ENCODE measurements around the gene NCKIPSD. TPM values are rescaled to one million over a fixed set of nuclear protein-coding genes. Genes with fewer than 3 reads are reported as not detected.
A peak's percentile ranks its signal among the peaks of the same experiment; 100 is the strongest.

The NCKIPSD gene
- total RNA-seq, 8 experiments from 2014 or later, result 9.8 to 22.4 (median 13.6) TPM

DNA sequence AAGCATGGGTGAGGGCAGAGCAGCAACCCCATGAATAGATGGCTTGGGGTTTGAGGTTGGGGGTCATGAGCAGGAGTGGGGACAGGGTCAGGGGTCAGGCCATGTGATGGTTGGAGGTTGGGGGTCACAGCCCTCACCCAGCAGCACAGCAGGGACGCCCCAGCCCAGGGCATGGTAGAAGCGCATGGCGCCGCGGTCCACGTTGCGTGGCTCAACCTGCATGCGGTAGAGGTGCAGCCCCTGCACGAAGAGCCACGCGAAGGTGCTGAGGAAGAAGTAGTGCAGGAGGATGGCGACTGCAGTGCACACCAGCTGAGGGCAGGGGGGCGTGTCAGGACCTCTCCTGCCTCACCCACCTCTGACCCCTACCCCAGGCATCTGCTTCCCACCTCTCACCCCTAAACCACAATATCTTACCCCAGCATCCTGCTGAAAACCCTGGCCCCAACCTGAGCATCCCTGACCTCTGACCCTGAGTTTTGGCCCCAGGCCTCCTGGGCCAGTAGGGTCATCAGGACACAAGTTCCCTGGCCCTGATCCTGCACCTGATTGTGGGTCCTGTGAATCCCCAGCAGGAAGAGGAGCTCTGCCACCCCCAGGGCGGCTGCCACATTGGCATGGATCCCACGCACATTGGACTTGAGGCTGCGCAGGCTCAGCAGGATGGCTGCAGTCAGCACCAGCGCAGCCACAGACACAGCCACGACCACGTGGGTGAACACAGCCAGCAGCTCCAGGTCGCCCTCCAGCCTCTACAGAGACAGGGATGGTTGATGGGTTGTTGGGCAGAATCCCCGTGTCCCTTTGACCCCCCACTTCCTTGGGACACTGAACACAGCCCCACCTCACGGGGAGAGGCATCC, 40.6 kb downstream of the NCKIPSD start:
- H3K4me3 ChIP-seq, result no peak overlapping the region
- WGBS, 10 experiments, result 48 to 92% (median 80%) methylated on average over 1 to 9 of the region's 22 CpGs; no CpG with 5 or more reads in 7 of the 10 experiments
- no peak overlapping the region for H3K27ac ChIP-seq
- no peaks in the 10 kb centered on the region for H3K4me1 ChIP-seq (replicated peaks in 1 of 2)
- in situ Hi-C loops (cut with MboI; ENCODE audit: low pct_unique_long_range_greater_than_20kb in 2 of 9, low sequenced_read_pairs in 9 of 9, unreplicated experiment in 9 of 9), result no loop called here
- no peak for ATAC-seq (replicated peaks in 6 of 8)

GRCh38 chr3:48642605-48643004, 43.1 kb downstream of the NCKIPSD start:
- in situ Hi-C loops (cut with MboI; ENCODE audit: low pct_unique_long_range_greater_than_20kb in 2 of 9, low sequenced_read_pairs in 9 of 9, unreplicated experiment in 9 of 9), result no loop called here
- WGBS, 10 experiments, result 83 to 100% (median 95%) methylated on average over 2 to 5 of the region's 12 CpGs; no CpG with 5 or more reads in 6 of the 10 experiments
- no peak overlapping the region for H3K4me3 ChIP-seq
- H3K4me1 ChIP-seq (replicated peaks in 1 of 2), result no peaks in the 10 kb centered on the region
- peak in 1 of 8 experiments; percentile 23 for ATAC-seq (replicated peaks in 6 of 8)
- no peak overlapping the region for H3K27ac ChIP-seq

GRCh38 chr3:48641396-48641795, 44.3 kb downstream of the NCKIPSD start:
- Histone ChIP-seq H3K27ac (no peak overlapping the region), H3K4me3 (no peak overlapping the region), H3K4me1 (replicated peaks in 1 of 2) (peaks cover 2% of the 10 kb centered on the region in 2 donors)
- in situ Hi-C loops (cut with MboI; ENCODE audit: low pct_unique_long_range_greater_than_20kb in 2 of 9, low sequenced_read_pairs in 9 of 9, unreplicated experiment in 9 of 9), result no loop called here
- WGBS, 10 experiments, result 47 to 100% (median 96%) methylated on average over 1 to 2 of the region's 3 CpGs; no CpG with 5 or more reads in 6 of the 10 experiments
- no peak for ATAC-seq (replicated peaks in 6 of 8)

DNA sequence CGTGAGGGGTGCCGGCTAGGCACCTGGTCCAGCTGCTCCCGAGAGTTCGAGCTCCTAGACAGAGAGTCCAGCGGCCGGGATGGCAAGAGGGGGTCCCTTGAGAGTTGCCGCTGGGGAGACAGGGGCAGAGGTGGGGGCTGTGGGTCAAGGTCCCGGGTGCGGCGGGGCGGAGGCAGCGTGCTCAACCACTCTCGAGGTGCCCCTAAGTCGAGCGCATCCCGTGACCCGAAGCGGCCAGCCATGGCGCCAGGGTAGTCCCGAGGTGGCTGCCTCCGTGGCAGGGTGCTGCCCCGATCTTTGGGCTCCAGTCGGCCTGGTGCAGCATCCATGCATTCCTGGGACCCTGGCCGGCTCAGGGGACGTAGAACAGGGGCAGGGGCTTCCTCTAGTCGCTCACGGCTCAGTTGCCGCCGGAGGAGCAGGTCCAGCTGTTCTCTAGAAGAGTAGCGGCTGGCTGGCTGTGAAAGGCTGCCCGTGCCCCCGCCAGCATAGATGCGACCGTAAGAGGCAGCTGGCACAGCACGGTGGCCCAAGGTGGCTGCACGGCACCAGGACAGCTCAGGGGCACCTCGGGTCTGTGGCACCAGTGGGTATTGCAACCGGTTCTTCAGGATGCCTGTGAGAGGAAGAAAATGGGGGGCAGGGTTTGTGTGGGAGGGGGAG, 45.6 kb downstream of the NCKIPSD start:
- in situ Hi-C loops (cut with MboI; ENCODE audit: low pct_unique_long_range_greater_than_20kb in 2 of 9, low sequenced_read_pairs in 9 of 9, unreplicated experiment in 9 of 9), result no loop called here
- H3K4me1 ChIP-seq (replicated peaks in 1 of 2), result peaks cover 5 to 10% of the 10 kb centered on the region in 2 donors
- no peak for ATAC-seq (replicated peaks in 6 of 8)
- WGBS, 10 experiments, result 77 to 80% methylated on average over 3 of the region's 38 CpGs; no CpG with 5 or more reads in 8 of the 10 experiments
- no peak overlapping the region for H3K4me3 ChIP-seq
- H3K27ac ChIP-seq, result no peak overlapping the region

GRCh38 chr3:48637305-48637704, 48.4 kb downstream of the NCKIPSD start:
- ATAC-seq (replicated peaks in 6 of 8), result no peak
- peaks cover 10 to 15% of the 10 kb centered on the region in 2 donors for H3K4me1 ChIP-seq (replicated peaks in 1 of 2)
- H3K27ac ChIP-seq, result no peak overlapping the region
- 43 to 87% (median 84%) methylated on average over 1 to 3 of the region's 6 CpGs; no CpG with 5 or more reads in 4 of the 10 experiments for WGBS, 10 experiments
- no peak overlapping the region for H3K4me3 ChIP-seq
- in situ Hi-C loops (cut with MboI; ENCODE audit: low pct_unique_long_range_greater_than_20kb in 2 of 9, low sequenced_read_pairs in 9 of 9, unreplicated experiment in 9 of 9), result no loop called here

- Histone ChIP-seq H3K4me3 (peak overlapping the region in 4 of 5 donors; percentile 55 to 89 (median 70)), H3K4me1 (replicated peaks in 1 of 2) (peaks cover 10 to 15% of the 10 kb centered on the region in 2 donors), H3K27ac (peak overlapping the region in 1 of 2 donors; percentile 43)
- in situ Hi-C loops (cut with MboI; ENCODE audit: low pct_unique_long_range_greater_than_20kb in 2 of 9, low sequenced_read_pairs in 9 of 9, unreplicated experiment in 9 of 9), result no loop called here
- 0 to 63% (median 38%) methylated on average over 2 to 8 of the region's 10 CpGs; no CpG with 5 or more reads in 2 of the 10 experiments for WGBS, 10 experiments
- no peak for ATAC-seq (replicated peaks in 6 of 8)
Observed at GRCh38 chr3:48636149-48636655, 49.5 kb downstream of the NCKIPSD start.

- Histone ChIP-seq H3K4me1 (replicated peaks in 1 of 2) (peaks cover 10 to 15% of the 10 kb centered on the region in 2 donors), H3K4me3 (peak within 1 kb of the TSS; percentile 46 to 89 (median 56)), H3K27ac (peak within 1 kb of the TSS; percentile 22 to 65)
- WGBS, 10 experiments, result 0 to 2% (median 0%) methylated on average over 1 to 11 of the region's 68 CpGs; no CpG with 5 or more reads in 5 of the 10 experiments
- ATAC-seq (replicated peaks in 6 of 8), result peak; percentile 92 to 97 (median 96)
- in situ Hi-C loops (cut with MboI; ENCODE audit: low pct_unique_long_range_greater_than_20kb in 2 of 9, low sequenced_read_pairs in 9 of 9, unreplicated experiment in 9 of 9), result no loop called here
Observed at GRCh38 chr3:48635222-48636021, 50.3 kb downstream of the NCKIPSD start, which contains the start of gene SLC26A6. SLC26A6 (minus strand) TSS chr3:48635461; CDS start chr3:48635393, 68 bp downstream.

GRCh38 chr3:48634661-48635221, 51.0 kb downstream of the NCKIPSD start:
- ATAC-seq (replicated peaks in 6 of 8), result peak; percentile 42 to 56 (median 52)
- H3K4me1 ChIP-seq (replicated peaks in 1 of 2), result peaks cover 10 to 15% of the 10 kb centered on the region in 2 donors
- peak overlapping the region; percentile 46 to 89 (median 56) for H3K4me3 ChIP-seq
- WGBS, 10 experiments, result 0 to 50% (median 13%) methylated on average over 2 to 4 of the region's 30 CpGs; no CpG with 5 or more reads in 7 of the 10 experiments
- in situ Hi-C loops (cut with MboI; ENCODE audit: low pct_unique_long_range_greater_than_20kb in 2 of 9, low sequenced_read_pairs in 9 of 9, unreplicated experiment in 9 of 9), result no loop called here
- peak overlapping the region; percentile 22 to 65 for H3K27ac ChIP-seq

DNA sequence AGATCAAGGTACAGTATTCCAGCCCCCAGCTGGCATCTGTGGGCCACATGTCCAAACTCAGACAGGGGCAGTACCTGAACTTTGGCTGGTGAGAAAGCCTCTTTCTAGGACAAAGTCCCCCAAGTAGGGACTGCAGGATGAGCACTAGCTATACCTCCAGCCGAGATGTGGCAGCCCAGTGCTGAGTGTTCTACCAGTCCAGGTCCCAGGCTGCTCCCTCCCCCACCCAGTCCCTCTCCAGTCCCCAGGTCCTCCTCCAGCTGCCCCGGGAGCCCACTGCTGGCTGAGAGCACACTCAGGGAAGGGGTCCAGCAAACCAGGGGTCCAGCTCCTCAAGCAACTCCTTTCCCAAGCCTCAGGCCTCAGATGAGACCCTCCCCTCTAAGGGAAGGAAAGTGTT, 52.0 kb downstream of the NCKIPSD start:
- Histone ChIP-seq H3K4me3 (no peak overlapping the region), H3K4me1 (replicated peaks in 1 of 2) (peaks cover 10 to 15% of the 10 kb centered on the region in 2 donors), H3K27ac (no peak overlapping the region)
- no CpG with 5 or more reads among the region's 2 CpGs for WGBS, 10 experiments
- no peak for ATAC-seq (replicated peaks in 6 of 8)
- in situ Hi-C loops (cut with MboI; ENCODE audit: low pct_unique_long_range_greater_than_20kb in 2 of 9, low sequenced_read_pairs in 9 of 9, unreplicated experiment in 9 of 9), result no loop called here

DNA sequence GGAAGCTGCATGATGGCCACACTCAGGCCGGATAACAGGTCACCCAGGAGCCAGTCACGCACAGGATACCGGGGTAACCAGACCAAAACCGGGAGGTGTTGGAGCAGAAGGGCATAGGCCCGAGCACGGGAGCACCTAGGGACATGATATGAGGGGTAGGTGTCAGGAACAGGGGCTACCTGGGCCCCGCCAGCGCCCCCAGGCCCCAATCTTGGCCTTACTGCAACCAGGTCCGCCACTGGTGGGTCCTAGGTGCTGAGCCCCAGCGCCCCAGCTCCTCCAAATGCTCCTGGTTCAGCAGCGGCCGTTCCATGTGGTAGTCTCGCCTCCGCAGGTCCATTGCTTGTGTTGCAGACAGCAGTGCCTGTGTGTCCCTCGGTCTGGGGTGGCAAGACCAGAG, 52.5 kb downstream of the NCKIPSD start:
- in situ Hi-C loops (cut with MboI; ENCODE audit: low pct_unique_long_range_greater_than_20kb in 2 of 9, low sequenced_read_pairs in 9 of 9, unreplicated experiment in 9 of 9), result no loop called here
- ATAC-seq (replicated peaks in 6 of 8), result no peak

DNA sequence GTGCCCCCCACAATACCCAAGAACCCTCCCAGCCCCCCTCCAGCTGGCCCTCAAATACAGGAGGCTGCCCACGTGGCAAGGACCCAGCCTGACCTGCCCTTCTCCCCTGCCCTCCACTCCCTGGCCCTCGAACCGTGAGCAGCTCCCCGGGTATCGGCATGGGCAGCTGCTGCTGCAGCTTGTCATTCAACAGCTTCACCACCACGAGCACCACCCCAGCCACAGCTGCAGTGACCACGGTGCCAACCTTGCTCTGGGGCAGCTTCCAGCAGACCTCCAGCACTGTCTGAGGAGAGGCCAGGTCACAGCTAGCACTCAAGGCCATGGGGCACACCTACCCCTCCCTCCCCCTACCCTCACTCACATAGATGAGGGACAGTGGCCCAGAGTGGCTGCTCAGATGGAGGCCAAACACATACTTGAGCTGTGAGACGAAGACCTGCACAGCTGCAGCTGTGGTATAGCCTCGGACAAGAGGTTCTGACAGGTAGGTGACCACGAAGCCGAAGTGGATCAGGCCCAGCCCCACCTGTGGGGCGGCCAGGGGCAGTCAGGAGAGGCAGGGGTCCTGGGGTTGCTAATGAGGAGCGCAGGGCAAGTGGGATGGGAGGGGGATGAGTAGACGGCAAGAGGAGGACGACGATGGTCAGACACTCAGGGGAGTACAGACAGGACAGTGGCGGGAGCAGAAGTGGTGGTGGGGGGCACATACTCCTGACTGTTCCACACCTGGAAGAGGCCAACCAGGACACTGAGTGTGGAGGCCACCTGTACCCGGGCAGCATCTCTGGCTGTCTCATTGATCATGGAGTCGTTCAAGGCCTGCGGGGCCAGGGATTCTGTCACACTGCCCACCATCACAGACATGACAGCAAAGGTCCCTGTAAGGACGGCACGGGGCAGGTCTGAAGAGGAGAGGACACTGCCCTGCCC, 53.9 kb downstream of the NCKIPSD start:
- 95 to 100% methylated on average over 4 to 5 of the region's 22 CpGs; no CpG with 5 or more reads in 8 of the 10 experiments for WGBS, 10 experiments
- no peak for ATAC-seq (replicated peaks in 6 of 8)
- Histone ChIP-seq H3K4me3 (no peak overlapping the region), H3K27ac (no peak overlapping the region), H3K4me1 (replicated peaks in 1 of 2) (peaks cover 10 to 15% of the 10 kb centered on the region in 2 donors)
- in situ Hi-C loops (cut with MboI; ENCODE audit: low pct_unique_long_range_greater_than_20kb in 2 of 9, low sequenced_read_pairs in 9 of 9, unreplicated experiment in 9 of 9), result no loop called here

More for the DNA sequence above, 52.5 kb downstream of the NCKIPSD start:
- no peak overlapping the region for H3K27ac ChIP-seq
- no peak overlapping the region for H3K4me3 ChIP-seq
- WGBS, 10 experiments, result 96 to 100% methylated on average over 4 to 5 of the region's 15 CpGs; no CpG with 5 or more reads in 8 of the 10 experiments
- peaks cover 10 to 15% of the 10 kb centered on the region in 2 donors for H3K4me1 ChIP-seq (replicated peaks in 1 of 2)
